A549 (cell line): ENCODE measurements around the gene EXOC7.

Experiments
- CEBPB ChIP-seq, 2 experiments: fragments of >200 bp in 1 of 2; sonication (Bioruptor Twin) in 1 of 2; formaldehyde crosslinking in 1 of 2; IDR thresholded peaks; 2 replicates each; pipeline ENCODE4 v1.6.1; 2012 to 2016
- CTCF ChIP-seq: fragments of >200 bp; sonication (Bioruptor Twin); formaldehyde crosslinking; IDR thresholded peaks from 3 replicates; pipeline ENCODE4 v1.5.1; 2016
- JUNB ChIP-seq: fragments of >200 bp; sonication (Bioruptor Twin); formaldehyde crosslinking; IDR thresholded peaks from 2 replicates; pipeline ENCODE4 v1.6.1; 2016
- RFX5 ChIP-seq: fragments of 450-650 bp; IDR thresholded peaks from 2 replicates; pipeline ENCODE4 v1.7.1; 2014; ENCODE audit warnings: antibody characterized with exemption, mild to moderate bottlenecking, moderate library complexity

- no peak for TF ChIP-seq CTCF
- TF ChIP-seq CEBPB (IDR thresholded peaks at IDR 0.05): no peak
- TF ChIP-seq RFX5: no peak
- TF ChIP-seq JUNB: no peak
These were observed 22.0 kb downstream of the EXOC7 start for GRCh38 chr17:76081295-76082210.
